HL-60 (cell line): ENCODE results near the gene AMH.

ENCODE experiments used
- CTCF ChIP-seq: IDR thresholded peaks from one replicate; pipeline ENCODE4 v1.5.1; 2011; ENCODE audit warnings: low read length, control low read depth, inconsistent platforms; ENCODE audit not compliant: insufficient read depth
- POLR2AphosphoS5 ChIP-seq: IDR thresholded peaks from 2 replicates; pipeline ENCODE4 v1.6.1; 2012; ENCODE audit warnings: low read depth
- REST ChIP-seq: IDR thresholded peaks from 2 replicates; pipeline ENCODE4 v1.6.1; 2012; ENCODE audit warnings: low read depth; ENCODE audit not compliant: insufficient replicate concordance
- SPI1 ChIP-seq: IDR thresholded peaks from 2 replicates; pipeline ENCODE4 v1.6.1; 2012; ENCODE audit warnings: low read depth, mild to moderate bottlenecking, borderline replicate concordance

GRCh38 chr19:2252055-2252796, 3.1 kb downstream of the AMH start:
- TF ChIP-seq CTCF (no peak), POLR2AphosphoS5 (no peak), REST (no peak), SPI1 (no peak)
